RWPE2 (cell line): Measurements from ENCODE around the gene STRADB.

Experiments
- ATAC-seq: fragments of 200-7000 bp; cut with Tn5 transposase; 3 replicates; pipeline ENCODE4 v1.9.1; 2021; ENCODE audit warnings: low read depth
- DNase-seq: peaks from one replicate; pipeline ENCODE4 v3.0.0-alpha.2; 2020; ENCODE audit warnings: low spot score
- H3K27ac ChIP-seq: fragments of 450-650 bp; 2 replicates; pipeline ENCODE4 v1.5.1; 2017; ENCODE audit warnings: mild to moderate bottlenecking; ENCODE audit not compliant: poor library complexity, severe bottlenecking
- H3K27me3 ChIP-seq: fragments of 250-450 bp; sonication (Bioruptor Pico); 2 replicates; pipeline ENCODE4 v1.5.1; 2021; ENCODE audit warnings: mild to moderate bottlenecking, moderate library complexity; ENCODE audit not compliant: insufficient read depth, poor library complexity, severe bottlenecking
- H3K36me3 ChIP-seq: fragments of 250-450 bp; sonication (Bioruptor Pico); 2 replicates; pipeline ENCODE4 v1.5.1; 2020; ENCODE audit warnings: low read depth, mild to moderate bottlenecking, moderate library complexity
- H3K4me1 ChIP-seq: fragments of 250-450 bp; sonication (Bioruptor Pico); 2 replicates; pipeline ENCODE4 v1.5.1; 2021; ENCODE audit warnings: mild to moderate bottlenecking, moderate library complexity; ENCODE audit not compliant: insufficient read depth, poor library complexity, severe bottlenecking
- H3K4me3 ChIP-seq: fragments of 250-450 bp; sonication (Bioruptor Pico); 2 replicates; pipeline ENCODE4 v1.5.1; 2021; ENCODE audit warnings: mild to moderate bottlenecking, moderate library complexity; ENCODE audit not compliant: severe bottlenecking
- H3K9me3 ChIP-seq: fragments of 250-450 bp; sonication (Bioruptor Pico); 2 replicates; pipeline ENCODE4 v1.5.1; 2021; ENCODE audit warnings: mild to moderate bottlenecking, moderate library complexity; ENCODE audit not compliant: severe bottlenecking
- TF ChIP-seq, protein P1 (sequence below): fragments of 450-650 bp; IDR thresholded peaks from one replicate; pipeline ENCODE4 v1.5.1; 2017; ENCODE audit warnings: mild to moderate bottlenecking, moderate library complexity; ENCODE audit not compliant: poor library complexity, severe bottlenecking

STRADB gene

DNA sequence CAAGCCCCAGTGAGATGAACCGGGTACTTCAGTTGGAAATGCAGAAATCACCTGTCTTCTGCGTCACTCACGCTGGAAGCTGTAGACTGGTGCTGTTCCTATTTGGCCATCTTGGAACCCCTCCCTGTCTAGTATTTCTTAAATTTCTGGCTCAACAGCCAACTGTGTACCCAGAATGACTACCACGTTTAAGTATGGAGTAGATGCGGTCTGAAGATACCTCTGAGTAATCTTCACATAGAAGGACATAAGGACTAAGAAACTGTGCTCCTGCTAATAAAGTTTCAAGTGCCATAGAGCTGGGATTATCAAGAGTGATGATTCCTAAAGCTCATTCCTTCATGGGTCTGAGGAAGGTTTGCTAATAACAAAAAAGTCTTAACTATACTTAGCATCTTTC is 20.7 kb upstream of the STRADB start:
- TF ChIP-seq, protein P1, sequence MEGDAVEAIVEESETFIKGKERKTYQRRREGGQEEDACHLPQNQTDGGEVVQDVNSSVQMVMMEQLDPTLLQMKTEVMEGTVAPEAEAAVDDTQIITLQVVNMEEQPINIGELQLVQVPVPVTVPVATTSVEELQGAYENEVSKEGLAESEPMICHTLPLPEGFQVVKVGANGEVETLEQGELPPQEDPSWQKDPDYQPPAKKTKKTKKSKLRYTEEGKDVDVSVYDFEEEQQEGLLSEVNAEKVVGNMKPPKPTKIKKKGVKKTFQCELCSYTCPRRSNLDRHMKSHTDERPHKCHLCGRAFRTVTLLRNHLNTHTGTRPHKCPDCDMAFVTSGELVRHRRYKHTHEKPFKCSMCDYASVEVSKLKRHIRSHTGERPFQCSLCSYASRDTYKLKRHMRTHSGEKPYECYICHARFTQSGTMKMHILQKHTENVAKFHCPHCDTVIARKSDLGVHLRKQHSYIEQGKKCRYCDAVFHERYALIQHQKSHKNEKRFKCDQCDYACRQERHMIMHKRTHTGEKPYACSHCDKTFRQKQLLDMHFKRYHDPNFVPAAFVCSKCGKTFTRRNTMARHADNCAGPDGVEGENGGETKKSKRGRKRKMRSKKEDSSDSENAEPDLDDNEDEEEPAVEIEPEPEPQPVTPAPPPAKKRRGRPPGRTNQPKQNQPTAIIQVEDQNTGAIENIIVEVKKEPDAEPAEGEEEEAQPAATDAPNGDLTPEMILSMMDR = no peak

DNA sequence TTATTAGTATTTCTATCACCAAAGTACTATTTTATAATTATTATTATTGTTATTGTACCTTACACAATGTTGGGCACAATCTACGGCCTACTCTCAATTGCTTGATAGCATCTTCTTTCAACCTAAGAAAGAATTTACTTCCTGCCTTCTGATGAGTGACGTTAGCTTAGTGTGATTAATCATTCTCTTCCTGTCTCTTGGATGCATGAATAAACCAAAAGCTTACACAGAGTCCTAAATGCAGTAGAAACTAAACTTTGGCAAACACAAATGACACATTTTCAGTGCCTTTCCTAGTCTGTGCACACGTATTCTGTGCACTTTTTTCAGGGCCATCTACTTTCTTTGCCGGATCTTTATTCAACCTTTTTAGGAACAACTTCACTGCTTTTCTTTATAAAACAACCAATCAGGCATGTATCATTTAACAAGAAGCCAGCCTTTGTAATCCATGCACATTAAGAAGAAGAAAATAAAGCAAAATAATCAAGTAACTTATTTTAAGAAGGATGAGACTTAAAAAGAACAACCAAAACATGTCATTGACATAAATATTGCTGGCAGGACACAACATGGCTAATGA is 19.4 kb upstream of the STRADB start:
- Histone ChIP-seq H3K9me3 (no peaks in the 10 kb centered on the region), H3K4me1 (peaks cover 20% of the 10 kb centered on the region), H3K36me3 (no peaks in the 10 kb centered on the region; the same call in 1 of the 2 replicates), H3K4me3 (no peak overlapping the region), H3K27me3 (no peaks in the 10 kb centered on the region), H3K27ac (peak overlapping the region; percentile 88)
- TF ChIP-seq, protein P1 = no peak
- ATAC-seq (peak; percentile 97), DNase-seq (no peak)

More for the DNA sequence above, 20.7 kb upstream of the STRADB start:
- H3K36me3 ChIP-seq = no peaks in the 10 kb centered on the region; the same call in 1 of the 2 replicates
- H3K4me3 ChIP-seq = no peak overlapping the region
- H3K4me1 ChIP-seq = peaks cover 20% of the 10 kb centered on the region
- no peaks in the 10 kb centered on the region for H3K27me3 ChIP-seq
- no peak for DNase-seq
- no peak for ATAC-seq
- no peak overlapping the region for H3K27ac ChIP-seq
- no peaks in the 10 kb centered on the region for H3K9me3 ChIP-seq

DNA sequence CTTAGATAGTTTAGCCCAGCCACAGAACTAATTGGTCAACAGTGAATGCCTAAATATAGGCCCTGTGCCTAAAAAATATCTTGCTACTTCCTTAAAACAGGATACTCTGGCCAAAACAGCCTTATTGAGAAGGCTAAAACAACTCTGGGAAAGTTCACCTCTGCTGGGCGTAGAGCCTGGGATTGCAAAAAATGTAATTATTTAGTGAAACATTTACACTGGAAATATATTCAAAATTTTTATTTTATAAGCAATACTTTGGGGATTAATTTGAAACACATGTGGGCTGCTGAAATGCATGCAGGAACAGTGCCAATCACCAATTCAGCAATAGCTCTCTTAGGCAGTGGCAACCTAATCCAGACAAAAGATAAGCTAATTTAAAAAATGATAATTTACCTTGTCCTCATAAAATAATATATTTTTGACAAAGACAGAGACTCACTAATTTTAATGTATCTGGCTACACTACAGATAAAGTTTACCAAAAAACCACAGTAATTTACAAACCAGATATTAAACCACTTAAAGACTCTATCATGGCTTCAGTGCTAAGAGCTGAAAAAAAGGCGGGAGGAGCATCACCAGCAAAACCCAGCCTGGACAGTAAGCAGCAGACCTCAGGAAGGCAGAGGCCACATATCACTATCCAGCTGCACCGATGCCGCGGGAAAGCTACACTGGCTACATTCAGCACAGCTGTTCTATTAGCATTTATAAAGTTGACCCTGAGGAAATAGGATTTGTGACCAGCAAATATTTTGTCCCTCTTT is 18.7 kb upstream of the STRADB start:
- TF ChIP-seq, protein P1 = no peak
- Histone ChIP-seq H3K4me1 (peaks cover 20% of the 10 kb centered on the region), H3K9me3 (no peaks in the 10 kb centered on the region), H3K4me3 (no peak overlapping the region), H3K27me3 (no peaks in the 10 kb centered on the region), H3K27ac (peak overlapping the region; percentile 88), H3K36me3 (no peaks in the 10 kb centered on the region; the same call in 1 of the 2 replicates)
- no peak for DNase-seq
- 0 out of 3 replicates have a peak, but pooled peaks have one; percentile 14 for ATAC-seq

DNA sequence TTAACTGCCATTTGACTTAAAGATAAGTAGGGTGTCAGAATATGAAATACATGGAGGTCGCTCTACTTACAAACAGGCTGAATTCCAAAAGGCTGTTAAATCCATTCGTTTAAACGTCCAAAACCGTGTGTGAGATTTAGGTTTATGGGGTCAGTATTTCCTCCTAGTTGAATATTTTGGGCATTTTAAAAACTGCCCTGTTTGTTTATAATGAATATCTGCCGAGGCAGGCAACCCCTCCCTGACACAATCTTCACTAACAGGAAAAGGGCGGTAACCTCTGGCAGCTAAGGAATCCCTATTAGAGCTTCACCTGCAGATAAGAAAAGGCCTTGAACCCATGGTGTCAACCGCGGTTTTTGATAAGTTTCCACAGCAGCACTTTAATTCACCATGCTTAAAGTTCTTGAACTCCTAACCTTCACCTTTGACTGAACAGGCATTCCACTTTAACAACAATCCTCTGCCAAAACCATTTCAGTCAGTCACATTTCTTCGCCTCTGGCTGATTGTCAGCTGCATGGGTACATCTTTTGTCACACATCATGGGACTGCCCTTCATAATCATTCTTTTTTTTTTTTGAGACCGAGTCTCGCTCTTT is 18.0 kb upstream of the STRADB start:
- no peaks in the 10 kb centered on the region for H3K27me3 ChIP-seq
- DNase-seq (no peak), ATAC-seq (no peak)
- peaks cover 20% of the 10 kb centered on the region for H3K4me1 ChIP-seq
- H3K9me3 ChIP-seq = no peaks in the 10 kb centered on the region
- TF ChIP-seq, protein P1 = no peak
- no peaks in the 10 kb centered on the region; the same call in 1 of the 2 replicates for H3K36me3 ChIP-seq
- peak overlapping the region; percentile 88 for H3K27ac ChIP-seq
- no peak overlapping the region for H3K4me3 ChIP-seq
